ENCODE measurements around the gene REM2. TPM values are rescaled to one million over a fixed set of nuclear protein-coding genes. Genes with fewer than 3 reads are reported as not detected.

The REM2 gene
- total RNA-seq, 1 experiment from 2014 or later = 1.2 TPM

DNA sequence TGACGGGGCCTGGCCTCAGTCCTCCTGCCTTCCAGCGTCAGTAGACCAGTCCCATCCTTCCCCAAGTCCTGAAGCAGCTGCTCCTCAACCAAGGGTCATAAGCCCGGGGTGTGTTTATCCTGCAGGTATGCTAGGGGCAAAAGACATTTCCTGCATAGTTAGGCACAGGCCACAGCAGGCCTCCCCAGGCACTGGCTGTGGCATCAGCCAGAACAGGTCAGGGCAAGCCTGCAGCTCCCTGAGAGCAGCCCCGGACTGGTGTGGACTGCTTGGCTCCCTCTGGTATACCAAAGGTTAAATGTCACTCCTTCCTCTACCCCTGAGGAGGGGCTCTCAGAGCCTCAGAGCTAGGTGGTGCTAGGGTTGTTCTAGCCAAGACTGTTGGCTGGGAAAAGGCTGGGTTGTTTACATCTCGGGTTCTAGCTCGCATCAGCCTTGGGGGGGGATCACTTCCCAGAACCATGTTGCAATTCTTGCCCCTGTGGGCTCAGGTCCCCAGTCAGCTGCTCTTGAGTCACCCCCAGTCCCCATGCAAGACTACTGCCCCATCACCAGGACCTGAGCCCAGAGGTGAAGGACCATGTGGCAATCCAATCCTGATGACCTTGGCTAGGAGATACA, 43.8 kb upstream of the REM2 start:
- Mint-ChIP-seq H3K9me3 (no peaks in the 10 kb centered on the region), H3K27me3 (ENCODE audit: low read depth) (no peaks in the 10 kb centered on the region), H3K27ac (peak overlapping the region; percentile 26 to 57 (median 49); a peak in 4 of 7 replicates), H3K36me3 (ENCODE audit: insufficient read depth in 1 of 3, low read depth in 3 of 3) (peaks cover 14 to 45% (median 33%) of the 10 kb centered on the region in 3 experiments; a peak in 6 of 7 replicates), H3K4me3 (peak overlapping the region; percentile 27 to 99; a peak in 2 of 5 replicates), H3K4me1 (peaks cover 34 to 37% of the 10 kb centered on the region in 2 experiments)
- Histone ChIP-seq H3K27me3 (ENCODE audit: insufficient read depth, low read length) (no peaks in the 10 kb centered on the region), H4K8ac (replicated peaks; ENCODE audit: insufficient read length, low read depth, low read length) (no peak overlapping the region), H3K23me2 (ENCODE audit: insufficient read length, low read depth, low read length, poor library complexity, severe bottlenecking) (peaks cover 14% of the 10 kb centered on the region), H3K4ac (ENCODE audit: low read depth, low read length) (no peak overlapping the region), H3K9me3 (ENCODE audit: control insufficient read depth, low read depth, low read length) (no peaks in the 10 kb centered on the region), H2BK12ac (ENCODE audit: insufficient read length, low read depth, low read length) (no peak overlapping the region), H4K20me1 (ENCODE audit: control insufficient read depth, insufficient read depth, insufficient read length) (no peaks in the 10 kb centered on the region), H3K79me2 (ENCODE audit: insufficient read depth, low read length) (no peaks in the 10 kb centered on the region; the same call in 1 of the 2 replicates), H2BK120ac (ENCODE audit: low read depth, low read length, poor library complexity, severe bottlenecking) (no peak overlapping the region), H3K14ac (ENCODE audit: insufficient read depth, low read length) (no peak overlapping the region), H4K5ac (ENCODE audit: insufficient read length, low read depth, low read length) (no peak overlapping the region), H3K23ac (ENCODE audit: insufficient read length, low read depth, low read length) (no peak overlapping the region), H2AFZ (ENCODE audit: low read length) (no peak overlapping the region), H4K91ac (ENCODE audit: insufficient read length, low read depth, low read length) (no peak overlapping the region), H3K9ac (ENCODE audit: extremely low read depth, insufficient read length, low read length) (no peak overlapping the region), H3K18ac (ENCODE audit: insufficient read length, low read depth, low read length) (no peak overlapping the region), H2AK5ac (ENCODE audit: insufficient read length, low read length) (no peak overlapping the region), H2BK5ac (ENCODE audit: insufficient read length, low read length) (no peak overlapping the region), H2BK15ac (ENCODE audit: low read depth, low read length) (no peak overlapping the region), H3K56ac (ENCODE audit: insufficient read length, low read depth, low read length) (no peak overlapping the region), H3K79me1 (ENCODE audit: insufficient read depth, low read depth, low read length, poor library complexity, severe bottlenecking) (no peaks in the 10 kb centered on the region), H3K4me2 (ENCODE audit: insufficient read depth, insufficient read length, low read length) (no peak overlapping the region), H3K27ac (ENCODE audit: insufficient read length, low read depth, low read length) (no peak overlapping the region), H3K4me1 (ENCODE audit: insufficient read depth, low read length) (peaks cover 9% of the 10 kb centered on the region; the same call in 1 of the 2 replicates), H3T11ph (ENCODE audit: low read length) (no peak overlapping the region), H2BK20ac (ENCODE audit: low read depth, low read length, poor library complexity, severe bottlenecking) (no peak overlapping the region)
- no CpG with 5 or more reads among the region's 6 CpGs for WGBS (ENCODE audit: extremely low coverage, insufficient read length, low lambda C conversion rate)
- TF ChIP-seq, protein P1, sequence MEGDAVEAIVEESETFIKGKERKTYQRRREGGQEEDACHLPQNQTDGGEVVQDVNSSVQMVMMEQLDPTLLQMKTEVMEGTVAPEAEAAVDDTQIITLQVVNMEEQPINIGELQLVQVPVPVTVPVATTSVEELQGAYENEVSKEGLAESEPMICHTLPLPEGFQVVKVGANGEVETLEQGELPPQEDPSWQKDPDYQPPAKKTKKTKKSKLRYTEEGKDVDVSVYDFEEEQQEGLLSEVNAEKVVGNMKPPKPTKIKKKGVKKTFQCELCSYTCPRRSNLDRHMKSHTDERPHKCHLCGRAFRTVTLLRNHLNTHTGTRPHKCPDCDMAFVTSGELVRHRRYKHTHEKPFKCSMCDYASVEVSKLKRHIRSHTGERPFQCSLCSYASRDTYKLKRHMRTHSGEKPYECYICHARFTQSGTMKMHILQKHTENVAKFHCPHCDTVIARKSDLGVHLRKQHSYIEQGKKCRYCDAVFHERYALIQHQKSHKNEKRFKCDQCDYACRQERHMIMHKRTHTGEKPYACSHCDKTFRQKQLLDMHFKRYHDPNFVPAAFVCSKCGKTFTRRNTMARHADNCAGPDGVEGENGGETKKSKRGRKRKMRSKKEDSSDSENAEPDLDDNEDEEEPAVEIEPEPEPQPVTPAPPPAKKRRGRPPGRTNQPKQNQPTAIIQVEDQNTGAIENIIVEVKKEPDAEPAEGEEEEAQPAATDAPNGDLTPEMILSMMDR (conservative IDR thresholded peaks at IDR 0.05) = no peak
- DNase-seq = no peak
